SK-N-SH treated with all-trans-retinoic acid at 6 μM for 48 hours (cell line): ENCODE measurements around the gene PIM3.

Experiments
- ATAC-seq: fragments of 200-7000 bp; cut with Tn5 transposase; 3 replicates; pipeline ENCODE4 v1.9.1; 2020; ENCODE audit warnings: mild to moderate bottlenecking, moderate library complexity
- ARNTL ChIP-seq: fragments of 450-650 bp; formaldehyde crosslinking; IDR thresholded peaks from 2 replicates; pipeline ENCODE4 v1.5.0; 2020; ENCODE audit warnings: low read depth, mild to moderate bottlenecking, moderate library complexity, borderline replicate concordance
- BACH2 ChIP-seq: fragments of 250-450 bp; sonication (Bioruptor Pico); IDR thresholded peaks from 2 replicates; pipeline ENCODE4 v1.9.0; 2021; ENCODE audit warnings: mild to moderate bottlenecking, borderline replicate concordance
- CREB5 ChIP-seq: fragments of 250-450 bp; sonication (Bioruptor Pico); IDR thresholded peaks from 2 replicates; pipeline ENCODE4 v1.5.1; 2020; ENCODE audit warnings: low read depth, mild to moderate bottlenecking, moderate library complexity
- CSDC2 ChIP-seq: fragments of 250-450 bp; sonication (Bioruptor Pico); IDR thresholded peaks from 2 replicates; pipeline ENCODE4 v1.5.0; 2020; ENCODE audit warnings: mild to moderate bottlenecking, moderate library complexity
- CSRNP3 ChIP-seq: fragments of 250-450 bp; sonication (Bioruptor Pico); IDR thresholded peaks from 2 replicates; pipeline ENCODE4 v1.5.1; 2021; ENCODE audit warnings: mild to moderate bottlenecking, moderate library complexity
- ESRRG ChIP-seq: fragments of 250-450 bp; sonication (Bioruptor Pico); IDR thresholded peaks from 2 replicates; pipeline ENCODE4 v1.6.1; 2021; ENCODE audit warnings: mild to moderate bottlenecking
- GLIS3 ChIP-seq: fragments of 250-450 bp; sonication (Bioruptor Pico); IDR thresholded peaks from 2 replicates; pipeline ENCODE4 v1.5.0; 2020; ENCODE audit warnings: mild to moderate bottlenecking, moderate library complexity
- OSR1 ChIP-seq: fragments of 250-450 bp; sonication (Bioruptor Pico); IDR thresholded peaks from 2 replicates; pipeline ENCODE4 v1.8.0; 2022; ENCODE audit warnings: moderate library complexity, mild to moderate bottlenecking, inconsistent platforms
- PATZ1 ChIP-seq: fragments of 250-450 bp; sonication (Bioruptor Pico); IDR thresholded peaks from 2 replicates; pipeline ENCODE4 v1.8.0; 2020; ENCODE audit warnings: mild to moderate bottlenecking, moderate library complexity, borderline replicate concordance
- POU6F1 ChIP-seq: fragments of 250-450 bp; sonication (Bioruptor Pico); IDR thresholded peaks from 2 replicates; pipeline ENCODE4 v1.8.0; 2021; ENCODE audit warnings: low read depth, mild to moderate bottlenecking, moderate library complexity, borderline replicate concordance
- PPARA ChIP-seq: fragments of 250-450 bp; sonication (Bioruptor Pico); IDR thresholded peaks from 2 replicates; pipeline ENCODE4 v1.5.0; 2020; ENCODE audit warnings: mild to moderate bottlenecking, borderline replicate concordance
- RARB ChIP-seq: fragments of 250-450 bp; sonication (Bioruptor Pico); IDR thresholded peaks from 2 replicates; pipeline ENCODE4 v1.8.0; 2021; ENCODE audit warnings: mild to moderate bottlenecking, moderate library complexity
- SNAI2 ChIP-seq: fragments of 250-450 bp; sonication (Bioruptor Pico); IDR thresholded peaks from 2 replicates; pipeline ENCODE4 v1.5.0; 2020; ENCODE audit warnings: mild to moderate bottlenecking, moderate library complexity
- TSHZ2 ChIP-seq: fragments of 250-450 bp; sonication (Bioruptor Pico); IDR thresholded peaks from 2 replicates; pipeline ENCODE4 v1.5.0; 2020; ENCODE audit warnings: mild to moderate bottlenecking, moderate library complexity
- ZC3H10 ChIP-seq: fragments of 250-450 bp; sonication (Bioruptor Pico); IDR thresholded peaks from 2 replicates; pipeline ENCODE4 v1.5.1; 2021; ENCODE audit warnings: mild to moderate bottlenecking, moderate library complexity
- ZFP30 ChIP-seq: fragments of 450-650 bp; formaldehyde crosslinking; IDR thresholded peaks from 2 replicates; pipeline ENCODE4 v1.5.0; 2022; ENCODE audit warnings: mild to moderate bottlenecking, moderate library complexity
- ZNF565 ChIP-seq: fragments of 450-650 bp; formaldehyde crosslinking; conservative IDR thresholded peaks from 2 replicates; pipeline ENCODE4 v1.5.0; 2020; ENCODE audit warnings: low read depth, mild to moderate bottlenecking, moderate library complexity
- ZNF70 ChIP-seq: fragments of 450-650 bp; formaldehyde crosslinking; IDR thresholded peaks from 2 replicates; pipeline ENCODE4 v1.5.0; 2020; ENCODE audit warnings: mild to moderate bottlenecking, moderate library complexity
- ZNF8 ChIP-seq: fragments of 450-650 bp; formaldehyde crosslinking; IDR thresholded peaks from 2 replicates; pipeline ENCODE4 v1.5.0; 2020; ENCODE audit warnings: mild to moderate bottlenecking, moderate library complexity

The PIM3 gene

GRCh38 chr22:49923445-49923844 lies 37.1 kb upstream of the PIM3 start (continued):
- TF ChIP-seq POU6F1: no peak

GRCh38 chr22:49924113-49924833 lies 36.3 kb upstream of the PIM3 start:
- no peak for TF ChIP-seq ZNF70
- TF ChIP-seq BACH2: no peak
- TF ChIP-seq CSRNP3 (CRISPR knock-in tag): no peak
- no peak for TF ChIP-seq ARNTL (CRISPR knock-in tag)
- TF ChIP-seq TSHZ2 (CRISPR knock-in tag): no peak
- TF ChIP-seq RARB (CRISPR knock-in tag): no peak
- TF ChIP-seq ESRRG (CRISPR knock-in tag): no peak
- no peak for TF ChIP-seq OSR1
- TF ChIP-seq CSDC2 (CRISPR knock-in tag): no peak
- TF ChIP-seq ZFP30: no peak
- no peak for TF ChIP-seq ZNF565 (CRISPR knock-in tag)
- no peak for TF ChIP-seq ZNF8
- no peak for TF ChIP-seq GLIS3 (CRISPR knock-in tag)
- TF ChIP-seq PPARA: no peak
- TF ChIP-seq SNAI2 (CRISPR knock-in tag): no peak
- no peak for TF ChIP-seq ZC3H10 (CRISPR knock-in tag)
- no peak for TF ChIP-seq PATZ1 (CRISPR knock-in tag)
- ATAC-seq: no peak

GRCh38 chr22:49925525-49926128 lies 34.9 kb upstream of the PIM3 start:
- TF ChIP-seq BACH2 (no peak), ZNF8 (no peak), ARNTL (CRISPR knock-in tag) (no peak), ZNF565 (CRISPR knock-in tag) (no peak), PPARA (no peak), CREB5 (CRISPR knock-in tag) (no peak), TSHZ2 (CRISPR knock-in tag) (no peak)
- no peak for ATAC-seq
